ENCODE data around the gene VEZF1.
"Not testable (repeated sequence)": the region's sequence is repeated elsewhere in the genome, so short reads cannot be mapped to it uniquely, and the experiment has no call there.

The VEZF1 gene

GRCh38 chr17:57982452-57983170, 5.4 kb downstream of the VEZF1 start:
- no peak for DNase-seq
- in situ Hi-C loops (cut with MboI; ENCODE audit: low pct_unique_long_range_greater_than_20kb, low sequenced_read_pairs), result no loop called here

DNA sequence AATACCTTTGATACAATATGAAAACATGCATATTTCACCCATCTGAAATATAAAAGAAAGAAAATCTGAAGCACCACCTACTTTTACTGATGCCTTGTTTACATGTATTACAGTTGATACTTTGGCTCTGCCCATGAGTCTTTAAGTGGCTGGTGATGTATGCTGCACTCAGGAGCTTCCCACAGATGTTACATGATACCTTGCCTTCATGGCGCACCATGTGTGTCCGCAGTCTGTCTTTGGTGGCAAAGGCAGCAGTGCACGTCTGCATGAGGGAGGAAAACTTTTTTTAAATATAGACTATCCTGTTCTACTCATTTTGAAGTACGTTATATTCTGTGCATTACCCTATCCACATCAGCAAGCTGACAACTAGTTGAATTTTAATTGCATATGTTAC, 7.5 kb downstream of the VEZF1 start:
- no peak for DNase-seq
- in situ Hi-C loops (cut with MboI; ENCODE audit: low pct_unique_long_range_greater_than_20kb, low sequenced_read_pairs), result no loop called here

- in situ Hi-C loops (cut with MboI; ENCODE audit: low pct_unique_long_range_greater_than_20kb, low sequenced_read_pairs), result no loop called here
- DNase-seq, result no peak
Measured at GRCh38 chr17:57979076-57979475, 9.0 kb downstream of the VEZF1 start.

DNA sequence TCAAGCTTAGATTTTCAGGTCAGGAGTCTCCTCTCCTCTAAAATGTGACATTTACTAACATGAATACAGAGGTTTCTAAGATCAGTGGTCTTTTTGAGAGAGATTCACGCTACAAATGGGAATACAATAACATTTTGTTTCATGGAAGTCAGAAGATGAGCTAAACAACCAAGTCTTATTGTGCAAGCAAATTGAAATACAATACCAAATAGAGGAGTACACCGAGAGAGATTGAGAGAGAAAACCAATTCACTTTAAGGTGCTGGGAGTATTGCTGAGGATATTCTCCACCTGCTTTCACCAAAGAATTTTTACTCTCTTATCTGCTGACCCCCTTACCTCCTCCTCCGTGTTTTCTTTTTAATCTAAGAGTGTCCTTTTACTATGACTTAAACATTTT, 11.5 kb downstream of the VEZF1 start:
- DNase-seq, result no peak
- in situ Hi-C loops (cut with MboI; ENCODE audit: low pct_unique_long_range_greater_than_20kb, low sequenced_read_pairs), result no loop called here

DNA sequence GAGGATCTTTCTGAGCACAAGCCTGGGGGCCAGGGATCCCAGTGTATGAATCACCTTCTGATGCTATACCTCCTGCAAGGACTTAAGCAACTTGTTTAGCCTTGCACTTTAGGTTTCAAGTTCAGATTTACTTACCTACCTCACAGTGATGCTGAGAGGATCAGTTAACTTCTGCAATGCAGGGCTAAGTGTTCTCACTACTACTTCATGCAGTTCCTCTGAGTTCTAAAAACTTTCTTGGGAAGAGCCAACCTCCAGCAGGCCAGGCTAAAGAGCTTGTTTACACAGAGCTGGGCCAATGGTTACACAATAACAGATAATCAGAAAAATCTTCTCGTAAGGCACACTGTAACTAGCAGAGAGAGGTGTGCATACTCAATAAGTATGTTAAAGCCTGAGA, 13.0 kb downstream of the VEZF1 start:
- no peak for DNase-seq
- in situ Hi-C loops (cut with MboI; ENCODE audit: low pct_unique_long_range_greater_than_20kb, low sequenced_read_pairs), result no loop called here

GRCh38 chr17:57974053-57974824, 13.8 kb downstream of the VEZF1 start:
- DNase-seq; in situ Hi-C loops (cut with MboI; ENCODE audit: low pct_unique_long_range_greater_than_20kb, low sequenced_read_pairs): not testable (repeated sequence)

- in situ Hi-C loops (cut with MboI; ENCODE audit: low pct_unique_long_range_greater_than_20kb, low sequenced_read_pairs), result no loop called here
Measured at GRCh38 chr17:57972151-57972550, 15.9 kb downstream of the VEZF1 start.

DNA sequence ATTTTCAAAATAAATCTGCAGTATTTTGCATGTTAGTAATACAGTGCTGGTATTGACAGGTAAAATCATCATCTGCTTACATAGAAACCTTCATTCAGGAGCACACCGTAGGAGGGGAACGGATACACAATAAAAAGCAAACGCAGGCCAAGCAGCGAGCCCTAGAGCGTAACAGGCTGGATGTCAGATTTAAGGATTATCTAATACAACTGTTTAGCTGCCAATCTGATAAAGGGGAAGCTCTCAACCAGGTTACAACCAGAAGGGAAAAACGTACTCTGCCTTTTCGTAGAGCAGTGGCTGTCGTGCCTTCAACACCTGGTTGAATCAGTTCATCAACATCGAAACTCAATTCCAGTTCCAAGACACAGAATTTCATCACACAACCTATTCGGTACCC, 16.5 kb downstream of the VEZF1 start:
- in situ Hi-C loops (cut with MboI; ENCODE audit: low pct_unique_long_range_greater_than_20kb, low sequenced_read_pairs), result no loop called here
- no peak for DNase-seq

More at GRCh38 chr17:57972151-57972550, 15.9 kb downstream of the VEZF1 start:
- DNase-seq, result no peak

DNA sequence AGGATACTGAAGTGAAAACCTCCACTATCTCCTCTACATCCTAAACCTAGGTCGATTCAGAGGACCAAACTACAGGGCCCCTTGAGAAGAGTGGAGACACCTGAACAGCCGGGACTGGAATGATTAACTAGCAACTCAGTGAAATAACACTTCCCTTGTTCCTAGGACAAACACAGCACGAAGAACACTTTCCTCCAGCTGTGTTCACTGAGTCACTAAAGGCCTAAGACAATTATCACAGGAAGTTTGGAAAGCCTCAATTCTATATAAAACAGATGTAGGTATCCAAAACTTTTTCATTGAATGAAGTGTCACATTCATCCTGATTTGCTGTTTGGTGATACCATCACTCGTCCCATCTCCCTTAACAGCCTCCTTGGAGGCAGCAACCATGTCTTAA, 17.3 kb downstream of the VEZF1 start:
- no peak for DNase-seq
- in situ Hi-C loops (cut with MboI; ENCODE audit: low pct_unique_long_range_greater_than_20kb, low sequenced_read_pairs), result no loop called here

DNA sequence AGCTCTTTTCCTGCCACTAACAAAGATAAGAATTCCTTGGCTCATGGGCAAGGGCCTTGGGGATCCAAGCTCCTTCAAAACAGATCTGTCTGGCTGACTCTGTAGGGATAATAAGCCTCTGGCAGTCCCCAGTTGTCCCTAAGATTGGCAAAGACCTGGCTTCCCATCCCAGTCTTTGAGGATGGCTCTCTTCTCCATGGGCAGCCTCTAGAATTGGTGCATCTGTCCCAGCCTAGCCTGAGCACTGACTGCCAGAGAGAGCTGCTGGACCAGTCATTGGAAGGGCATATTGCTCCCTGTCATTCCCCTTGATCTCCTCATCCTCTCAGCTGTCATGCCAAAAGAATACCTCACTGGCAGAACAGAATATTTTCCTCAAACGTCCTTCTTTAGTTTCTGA, 19.6 kb downstream of the VEZF1 start:
- in situ Hi-C loops (cut with MboI; ENCODE audit: low pct_unique_long_range_greater_than_20kb, low sequenced_read_pairs), result no loop called here

DNA sequence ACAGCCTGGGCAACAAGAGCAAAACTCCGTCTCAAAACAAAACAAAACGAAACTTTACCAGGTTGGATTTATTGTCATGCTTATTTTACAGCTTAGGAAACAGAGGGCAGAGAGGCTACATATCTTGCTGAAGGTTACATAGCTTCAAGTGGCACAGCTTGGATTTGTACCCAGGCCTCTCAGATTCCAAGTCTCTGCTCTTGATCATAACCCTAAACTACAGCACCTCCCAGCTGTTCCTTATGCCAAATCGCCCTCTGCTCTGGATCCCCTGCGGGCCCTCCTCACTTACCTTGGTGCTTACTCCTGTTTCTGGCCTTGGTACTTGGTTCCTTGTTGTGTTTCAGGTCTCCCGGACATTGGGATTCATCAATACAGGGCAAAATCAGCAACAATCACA, 21.2 kb downstream of the VEZF1 start:
- no peak for DNase-seq
- in situ Hi-C loops (cut with MboI; ENCODE audit: low pct_unique_long_range_greater_than_20kb, low sequenced_read_pairs), result no loop called here

More for the DNA sequence above, 19.6 kb downstream of the VEZF1 start:
- DNase-seq, result no peak

DNA sequence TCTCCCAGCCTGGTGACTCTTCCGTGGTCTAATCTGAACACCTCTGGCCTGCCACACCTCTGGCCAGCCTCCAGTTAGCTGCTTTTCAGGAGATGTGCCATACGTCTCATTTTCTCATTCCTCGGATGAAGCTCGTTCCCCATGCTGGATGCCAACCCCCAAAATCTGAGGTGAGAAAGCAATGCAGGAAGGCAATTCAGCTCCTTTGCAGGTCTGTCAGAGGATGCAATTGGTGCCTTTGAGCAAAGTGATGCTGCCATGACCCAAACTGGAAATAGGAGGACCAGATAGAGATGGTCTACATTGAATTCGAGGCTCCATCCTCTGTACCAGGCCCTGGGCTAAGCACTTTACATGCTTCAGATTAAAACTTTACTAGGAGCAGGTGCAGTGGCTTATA, 21.8 kb downstream of the VEZF1 start:
- DNase-seq, result no peak
- in situ Hi-C loops (cut with MboI; ENCODE audit: low pct_unique_long_range_greater_than_20kb, low sequenced_read_pairs), result no loop called here

DNA sequence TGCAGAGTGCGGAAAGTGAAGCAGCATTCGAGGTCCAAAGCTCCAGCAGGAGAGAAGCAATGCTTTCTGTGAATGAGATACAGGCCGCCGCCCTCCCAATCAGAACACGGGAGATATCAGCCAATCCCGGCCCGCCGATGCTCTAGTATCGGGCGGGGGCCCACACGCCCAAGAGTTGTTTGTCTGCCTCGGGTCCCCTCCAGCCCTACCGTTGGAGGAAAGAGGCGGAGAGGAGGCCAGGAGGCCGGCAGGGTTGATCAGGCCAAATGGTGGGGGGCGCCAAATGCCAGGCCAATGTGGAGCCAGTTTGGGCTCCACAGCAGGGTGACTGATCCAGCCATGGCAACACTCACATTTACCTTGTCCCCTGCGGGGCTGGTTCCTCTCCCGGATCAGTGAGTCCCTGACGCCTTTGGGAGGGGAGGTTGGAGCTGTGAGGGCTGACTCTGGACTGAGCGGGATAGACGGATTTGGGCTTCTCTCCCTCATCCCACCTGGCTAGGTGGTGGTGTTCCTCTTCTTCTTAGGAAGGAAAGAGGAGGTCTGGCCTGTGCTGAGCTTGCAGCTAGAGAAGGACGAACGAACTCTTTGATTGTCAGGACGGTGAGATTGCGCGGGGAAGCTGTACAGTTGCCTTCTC, 22.4 kb downstream of the VEZF1 start:
- in situ Hi-C loops (cut with MboI; ENCODE audit: low pct_unique_long_range_greater_than_20kb, low sequenced_read_pairs), result no loop called here
- DNase-seq, result no peak

DNA sequence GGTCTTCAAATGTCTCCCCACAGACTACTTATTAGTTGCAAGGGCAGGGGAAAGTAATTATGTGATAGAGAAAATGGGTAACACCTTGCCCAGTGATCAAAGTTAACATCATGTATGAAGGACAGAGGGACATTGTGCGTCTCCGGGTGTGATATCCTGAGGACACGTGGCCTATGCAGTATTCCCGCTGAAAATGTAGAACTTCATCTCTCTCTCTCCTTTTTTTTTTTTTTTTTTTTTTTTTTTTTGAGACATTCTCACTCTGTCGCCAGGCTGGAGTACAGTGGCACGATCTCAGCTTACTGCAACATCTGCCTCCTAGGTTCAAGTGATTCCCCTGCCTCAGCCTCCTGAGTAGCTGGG, 24.9 kb downstream of the VEZF1 start:
- DNase-seq, result no peak

DNA sequence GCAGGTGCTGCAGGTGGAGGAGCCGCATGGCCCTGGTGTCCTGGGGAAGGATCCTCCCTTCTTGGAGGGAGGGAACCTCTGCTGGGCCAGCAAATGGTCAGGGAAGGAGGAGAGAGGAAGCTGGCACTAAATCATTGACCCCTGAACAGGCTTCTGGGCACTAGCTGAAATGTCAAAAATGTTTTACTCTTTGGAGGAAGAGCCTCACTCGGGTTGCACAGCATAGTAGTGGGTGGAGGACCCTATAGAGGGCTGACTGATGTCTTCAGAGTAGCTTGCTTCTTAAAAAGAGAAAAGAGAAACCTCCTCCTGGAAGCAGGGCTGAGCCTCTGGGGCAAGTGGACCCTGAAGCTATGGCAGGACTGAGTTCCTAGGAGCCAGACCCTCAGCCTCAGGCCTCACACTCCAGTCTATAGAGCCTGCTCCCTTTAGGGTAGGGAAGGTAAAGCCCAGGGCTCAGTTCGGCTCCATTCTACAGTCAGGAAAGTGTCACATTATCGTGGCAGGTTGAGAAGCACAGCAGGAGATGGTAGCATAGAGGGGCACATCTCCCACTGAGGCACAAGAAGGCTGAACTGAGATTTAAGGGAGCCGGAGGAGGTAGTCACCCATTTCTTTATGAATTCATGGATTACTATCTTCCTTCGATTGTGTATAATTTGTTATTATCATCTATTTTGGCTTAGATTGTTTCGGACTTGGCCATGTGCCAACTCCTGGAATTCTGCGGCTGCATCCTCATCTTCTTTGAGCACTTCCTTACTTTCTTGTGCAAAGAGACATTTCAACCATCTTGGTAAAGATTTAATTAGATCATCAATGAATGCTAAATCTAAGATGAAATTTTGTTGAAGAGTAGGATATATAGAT, 25.5 kb downstream of the VEZF1 start:
- DNase-seq, result no peak
- in situ Hi-C loops (cut with MboI; ENCODE audit: low pct_unique_long_range_greater_than_20kb, low sequenced_read_pairs), result no loop called here

More for the DNA sequence above, 24.9 kb downstream of the VEZF1 start:
- in situ Hi-C loops (cut with MboI; ENCODE audit: low pct_unique_long_range_greater_than_20kb, low sequenced_read_pairs), result no loop called here

- in situ Hi-C loops (cut with MboI; ENCODE audit: low pct_unique_long_range_greater_than_20kb, low sequenced_read_pairs), result no loop called here
- DNase-seq, result no peak
Measured at GRCh38 chr17:57959929-57960328, 28.1 kb downstream of the VEZF1 start.

GRCh38 chr17:57958391-57958790, 29.7 kb downstream of the VEZF1 start:
- DNase-seq; in situ Hi-C loops (cut with MboI; ENCODE audit: low pct_unique_long_range_greater_than_20kb, low sequenced_read_pairs): not testable (repeated sequence)

DNA sequence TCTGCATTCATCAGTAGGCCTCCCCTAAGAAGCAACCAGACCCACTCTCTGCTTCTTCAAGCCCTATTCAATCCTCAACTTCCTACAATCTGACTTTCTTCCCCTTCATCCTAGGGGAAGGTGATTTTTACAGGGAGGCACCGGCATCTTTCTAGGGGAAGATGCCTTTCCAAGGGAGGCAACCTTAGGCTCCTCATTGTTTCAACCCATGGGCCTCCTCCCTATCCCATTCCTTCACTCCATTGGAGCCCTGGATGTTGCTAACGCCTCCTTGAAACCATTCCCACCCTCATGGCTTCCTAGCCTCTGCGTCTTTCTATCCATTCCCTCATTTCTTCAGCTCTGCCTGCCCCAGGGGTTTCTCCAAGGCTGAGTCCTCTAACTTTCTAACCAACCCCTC, 30.2 kb downstream of the VEZF1 start:
- no peak for DNase-seq
- in situ Hi-C loops (cut with MboI; ENCODE audit: low pct_unique_long_range_greater_than_20kb, low sequenced_read_pairs), result no loop called here

- no peak for DNase-seq
- in situ Hi-C loops (cut with MboI; ENCODE audit: low pct_unique_long_range_greater_than_20kb, low sequenced_read_pairs), result no loop called here
Measured at GRCh38 chr17:57957120-57957850, 30.8 kb downstream of the VEZF1 start.
